Measurements from ENCODE around the gene PPIAL4G.
"Not testable (repeated sequence)": the region's sequence is repeated elsewhere in the genome, so short reads cannot be mapped to it uniquely, and the experiment has no call there.

Gene PPIAL4G

GRCh38 chr1:148483029-148483428 lies at the start of gene PPIAL4G:
TSS of gene PPIAL4G (minus strand) at chr1:148483302. CDS start at chr1:148483252, 50 bp downstream.
- DNase-seq: not testable (repeated sequence)

GRCh38 chr1:148532158-148532557 lies 49.1 kb upstream of the PPIAL4G start:
- DNase-seq: not testable (repeated sequence)

- DNase-seq: peak; percentile 59 to 61
Measured at GRCh38 chr1:148529101-148529567, 46.0 kb upstream of the PPIAL4G start.

GRCh38 chr1:148528591-148528990 lies 45.5 kb upstream of the PPIAL4G start:
- DNase-seq: not testable (repeated sequence)

- DNase-seq: not testable (repeated sequence)
Measured at GRCh38 chr1:148526587-148526986, 43.5 kb upstream of the PPIAL4G start.

GRCh38 chr1:148523205-148524144 lies 40.4 kb upstream of the PPIAL4G start:
- DNase-seq: not testable (repeated sequence)

GRCh38 chr1:148522561-148523204 lies 39.6 kb upstream of the PPIAL4G start:
- peak; percentile 84 to 87 for DNase-seq

- peak; percentile 73 to 79 for DNase-seq
Measured at GRCh38 chr1:148522072-148522471, 39.0 kb upstream of the PPIAL4G start.

- DNase-seq: not testable (repeated sequence)
Measured at GRCh38 chr1:148514310-148514709, 31.2 kb upstream of the PPIAL4G start.

GRCh38 chr1:148512571-148513184 lies 29.6 kb upstream of the PPIAL4G start:
- DNase-seq: not testable (repeated sequence)

GRCh38 chr1:148493933-148494332 lies 10.8 kb upstream of the PPIAL4G start:
- not testable (repeated sequence) for DNase-seq

- DNase-seq: not testable (repeated sequence)
Measured at GRCh38 chr1:148481134-148481533, 2.0 kb downstream of the PPIAL4G start.

GRCh38 chr1:148459694-148460093 lies 23.4 kb downstream of the PPIAL4G start:
- not testable (repeated sequence) for DNase-seq

GRCh38 chr1:148458901-148459581 lies 24.1 kb downstream of the PPIAL4G start:
- DNase-seq: peak; percentile 19

- DNase-seq: peak; percentile 31 to 41
Measured at GRCh38 chr1:148458398-148458797, 24.7 kb downstream of the PPIAL4G start.

GRCh38 chr1:148452845-148453244 lies 30.3 kb downstream of the PPIAL4G start:
- not testable (repeated sequence) for DNase-seq

GRCh38 chr1:148439654-148440325 lies 43.3 kb downstream of the PPIAL4G start:
- not testable (repeated sequence) for DNase-seq

GRCh38 chr1:148435406-148435805 lies 47.7 kb downstream of the PPIAL4G start:
- DNase-seq: no peak

GRCh38 chr1:148434832-148435231 lies 48.3 kb downstream of the PPIAL4G start:
- no peak for DNase-seq

- not testable (repeated sequence) for DNase-seq
Measured at GRCh38 chr1:148432916-148433317, 50.2 kb downstream of the PPIAL4G start.
